Ishikawa (cell line): ENCODE data around the gene CRMP1.

Experiments used
- NFIC ChIP-seq: IDR thresholded peaks from 2 replicates; pipeline ENCODE4 v1.6.1; 2012
- RAD21 ChIP-seq: IDR thresholded peaks from 2 replicates; pipeline ENCODE4 v1.6.1; 2012; ENCODE audit warnings: low read depth
- TAF1 ChIP-seq: IDR thresholded peaks from 2 replicates; pipeline ENCODE4 v1.6.1; 2012; ENCODE audit warnings: low read depth, mild to moderate bottlenecking

GRCh38 chr4:5823542-5824211, 69.2 kb downstream of the CRMP1 start:
- TF ChIP-seq RAD21: no peak
- TF ChIP-seq TAF1: no peak
- no peak for TF ChIP-seq NFIC
